HG03354 (cell line): ENCODE measurements around the gene SLCO2A1.

Experiments
- ATAC-seq: cut with Tn5 transposase; IDR thresholded peaks from one replicate; pipeline ENCODE4 v1.9.1; 2021; ENCODE audit warnings: mild to moderate bottlenecking; ENCODE audit not compliant: unreplicated experiment, poor library complexity, severe bottlenecking

Gene SLCO2A1

DNA sequence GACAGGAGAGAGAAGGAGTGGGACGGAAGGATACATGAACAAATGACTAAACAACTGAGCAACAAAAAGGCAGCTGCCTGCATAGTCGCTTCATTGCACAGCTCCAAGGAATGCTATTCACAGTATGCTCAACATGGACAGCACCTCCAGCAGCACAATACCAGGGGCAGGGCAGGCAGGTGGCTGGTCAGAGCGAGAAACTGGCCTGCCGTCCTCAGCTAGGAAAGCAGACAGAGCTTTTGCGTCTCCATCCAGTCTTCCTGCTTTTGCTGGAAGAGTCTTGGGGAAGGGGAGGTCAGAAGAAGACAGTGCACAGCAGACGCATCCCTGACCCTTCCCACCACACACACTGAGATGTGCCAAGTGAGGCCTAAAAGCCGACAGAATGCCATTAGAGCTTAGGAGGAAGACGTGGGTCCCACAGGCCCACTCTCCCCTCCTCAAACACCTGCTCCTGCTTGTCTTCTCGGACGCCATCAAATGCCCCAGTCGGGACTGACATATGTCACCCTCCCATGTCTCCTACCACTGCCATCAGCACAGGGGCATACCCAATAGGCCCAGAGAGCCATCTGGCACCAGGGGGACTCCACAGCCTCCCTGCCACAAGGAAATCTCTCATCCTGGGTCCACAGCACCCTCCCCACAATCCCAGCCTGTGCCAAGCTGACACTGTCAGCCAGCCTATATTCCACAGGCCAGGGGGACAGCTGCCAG lies 137.9 kb downstream of the SLCO2A1 start:
- ATAC-seq = no peak

DNA sequence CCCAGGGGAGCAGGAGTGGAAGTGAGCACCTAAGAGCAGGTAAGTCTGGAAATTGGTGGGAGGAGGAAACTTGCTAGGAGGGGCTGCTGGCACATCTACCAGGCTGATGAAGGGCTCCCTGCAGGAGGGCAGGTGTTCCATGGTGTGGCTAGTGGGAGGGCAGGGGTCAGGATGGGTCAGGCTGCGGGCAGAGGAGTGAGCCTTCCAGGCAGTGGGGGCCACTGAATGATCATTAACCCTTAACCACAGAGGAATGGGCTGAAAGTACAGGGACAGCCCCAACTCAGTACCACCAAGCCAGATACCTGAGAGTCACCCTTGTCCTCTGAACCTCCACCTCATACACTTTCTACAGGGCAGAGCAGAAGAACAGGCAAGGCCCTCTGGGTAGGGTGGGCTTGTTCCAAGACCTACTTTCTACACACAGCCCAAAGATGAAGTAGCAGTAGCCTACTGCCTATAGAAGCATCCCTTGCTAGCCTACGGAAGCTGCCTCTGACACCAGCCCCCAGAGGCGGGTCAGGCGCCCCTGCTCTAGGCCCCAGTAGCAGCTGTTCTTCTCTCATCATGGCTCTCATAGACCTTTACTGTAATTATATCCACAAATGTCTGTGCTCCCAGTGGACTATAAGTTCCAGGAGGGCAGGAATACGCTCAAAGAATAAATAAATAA lies 138.6 kb downstream of the SLCO2A1 start:
- no peak for ATAC-seq

DNA sequence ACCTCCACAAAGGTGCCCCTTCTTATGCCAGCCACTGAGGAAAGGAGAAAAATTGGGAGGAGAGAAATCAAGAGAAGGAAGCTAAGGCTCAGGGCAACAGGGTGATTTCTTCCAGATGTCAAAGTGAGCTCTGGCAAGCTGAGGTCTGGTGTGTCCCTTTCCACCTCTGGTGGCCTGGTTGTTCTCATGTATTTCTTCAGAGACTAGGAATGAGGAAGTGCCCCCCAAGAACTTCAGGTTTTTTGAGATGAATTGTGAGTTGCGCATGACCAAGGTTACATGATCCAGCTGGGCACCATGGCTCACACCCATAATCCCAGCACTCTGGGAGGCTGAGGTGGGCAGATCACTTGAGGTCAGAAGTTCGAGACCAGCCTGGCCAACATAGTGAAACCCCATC lies 139.7 kb downstream of the SLCO2A1 start:
- ATAC-seq = no peak

DNA sequence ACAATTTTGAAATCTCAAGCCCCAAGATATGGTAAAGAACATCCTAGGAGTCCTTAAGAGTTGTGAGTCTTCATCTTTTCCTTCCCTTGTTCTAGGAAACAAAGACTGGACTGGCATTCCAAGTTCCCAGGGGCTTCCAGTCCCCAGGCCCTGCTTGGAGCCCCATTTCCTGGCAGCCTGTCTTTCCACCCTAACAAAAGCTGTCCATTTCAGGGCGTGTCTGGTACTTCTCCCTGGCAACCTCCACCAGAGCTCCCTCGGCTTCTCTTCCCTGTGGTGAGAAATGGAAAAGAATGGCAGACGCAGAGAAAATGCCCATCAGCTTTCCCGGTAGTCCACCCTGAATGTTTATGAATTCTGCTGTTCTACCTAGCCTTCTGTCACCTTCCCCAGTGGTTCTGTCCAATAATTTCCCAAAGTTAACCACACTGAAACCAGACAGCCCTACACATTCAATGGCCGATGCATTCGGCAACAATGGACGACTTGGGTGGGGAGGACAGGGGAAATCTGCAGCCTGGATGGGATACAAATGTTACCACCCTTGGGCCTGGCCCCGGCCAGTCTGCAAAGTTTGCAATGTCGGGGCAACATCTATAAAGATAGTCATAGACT lies 140.9 kb downstream of the SLCO2A1 start:
- no peak for ATAC-seq

DNA sequence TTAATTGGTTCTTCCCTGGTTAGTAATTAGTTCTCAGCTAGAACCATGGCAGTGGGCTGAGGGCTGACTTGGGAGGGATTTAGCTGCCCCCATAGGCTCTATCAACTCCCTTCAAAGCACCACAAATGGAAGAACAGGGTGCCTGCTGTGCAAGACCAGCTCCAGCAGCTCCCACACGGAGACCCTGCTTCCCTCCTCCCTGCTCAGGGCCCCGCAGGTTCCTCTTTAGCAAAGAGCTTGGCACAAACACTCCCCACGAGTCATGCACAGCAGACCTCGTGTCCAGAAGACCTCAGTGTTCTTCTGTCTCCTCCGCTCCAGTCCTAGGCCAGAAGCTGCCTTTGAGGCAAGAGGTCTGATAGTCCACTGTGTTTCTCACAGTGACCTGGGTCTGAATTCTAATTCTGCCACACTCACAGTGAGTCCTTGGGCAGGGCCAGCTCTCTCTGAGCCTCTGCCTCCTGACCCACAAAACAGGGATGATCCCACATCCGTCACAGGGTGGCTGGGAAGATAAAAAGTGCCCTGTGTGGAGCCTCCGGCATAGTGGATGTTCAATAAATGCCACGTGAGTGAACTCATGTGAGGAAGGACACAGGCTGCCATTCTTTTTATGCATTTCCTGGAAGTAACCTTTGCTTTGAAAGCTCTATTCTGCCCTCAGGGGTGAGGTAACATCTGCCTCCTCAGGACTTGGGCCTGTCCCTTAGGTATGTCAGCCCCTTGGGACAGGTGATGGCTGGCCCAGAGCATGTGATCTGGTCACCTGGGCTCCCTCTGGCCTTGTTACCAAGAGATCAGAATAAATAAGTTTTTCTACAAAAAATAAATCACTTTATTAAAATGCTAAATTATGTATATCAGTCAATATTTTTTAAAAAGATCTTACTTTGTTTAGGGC lies 141.7 kb downstream of the SLCO2A1 start:
- ATAC-seq = no peak

DNA sequence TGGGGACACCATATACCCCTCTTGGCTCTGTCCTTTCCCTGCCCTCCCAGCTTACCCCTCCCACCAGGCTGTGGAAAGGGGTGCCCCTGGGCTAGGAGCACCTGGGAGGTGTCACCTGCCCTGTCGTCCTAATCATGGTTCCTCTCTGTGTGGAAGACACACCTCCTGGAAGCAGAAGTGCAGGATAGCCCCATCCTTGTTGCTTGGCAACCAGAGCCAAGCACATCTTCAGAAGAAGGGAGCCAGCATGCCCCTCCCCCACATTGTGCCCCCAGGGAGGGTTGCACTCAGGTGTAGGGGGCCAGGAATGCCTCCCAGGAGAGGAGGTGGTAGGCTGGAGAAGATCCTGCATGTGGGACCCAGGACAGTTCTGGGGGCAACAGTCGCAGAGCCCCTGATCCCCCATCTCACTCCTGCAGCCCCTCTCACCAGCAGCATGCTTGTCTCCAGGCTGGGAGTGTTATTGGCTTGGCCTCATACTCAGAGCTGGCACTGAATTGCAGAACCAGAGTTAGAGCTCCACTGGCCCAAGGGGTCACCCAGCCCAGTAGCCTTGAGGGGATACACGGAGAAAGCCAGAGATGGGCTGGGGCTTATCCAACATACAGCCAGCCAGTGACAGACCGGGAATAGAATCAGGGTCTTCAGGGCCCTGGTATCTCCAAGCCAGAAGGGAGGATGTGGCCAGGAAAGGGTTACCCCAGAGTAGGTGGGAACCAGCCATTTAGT lies 142.5 kb downstream of the SLCO2A1 start:
- no peak for ATAC-seq

DNA sequence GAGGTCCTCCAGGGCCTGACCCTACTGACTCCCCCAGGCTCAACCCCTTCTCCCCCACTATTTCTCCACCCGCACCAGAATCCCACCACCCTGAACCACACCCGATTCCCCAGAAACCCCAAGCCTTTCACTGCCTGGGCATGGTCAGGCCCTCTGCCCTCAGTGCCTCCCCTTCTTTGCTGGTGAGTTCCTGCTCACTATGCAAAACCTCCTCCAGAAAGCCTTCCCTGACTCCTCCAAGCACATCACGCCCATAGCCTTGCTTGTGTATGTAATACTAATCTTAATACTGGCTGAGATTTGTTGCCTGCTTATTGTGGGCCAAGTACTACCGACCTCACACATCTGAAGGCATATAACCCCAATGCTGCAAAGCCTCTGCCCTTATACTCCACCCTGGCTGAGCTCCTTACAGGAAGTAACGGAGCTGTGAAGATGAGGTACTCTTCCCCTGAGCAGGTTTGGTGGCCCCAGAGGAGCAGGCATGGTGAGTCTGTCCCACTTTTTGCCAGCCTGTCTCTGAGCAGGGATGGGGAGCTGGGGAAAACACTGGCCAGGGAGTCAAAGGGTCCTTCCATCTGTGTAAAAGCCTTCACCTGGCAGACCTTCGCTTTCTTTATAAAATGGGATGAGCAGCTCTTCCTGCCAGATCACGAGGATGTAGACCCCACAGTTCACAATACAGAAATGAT lies 143.5 kb downstream of the SLCO2A1 start:
- no peak for ATAC-seq

DNA sequence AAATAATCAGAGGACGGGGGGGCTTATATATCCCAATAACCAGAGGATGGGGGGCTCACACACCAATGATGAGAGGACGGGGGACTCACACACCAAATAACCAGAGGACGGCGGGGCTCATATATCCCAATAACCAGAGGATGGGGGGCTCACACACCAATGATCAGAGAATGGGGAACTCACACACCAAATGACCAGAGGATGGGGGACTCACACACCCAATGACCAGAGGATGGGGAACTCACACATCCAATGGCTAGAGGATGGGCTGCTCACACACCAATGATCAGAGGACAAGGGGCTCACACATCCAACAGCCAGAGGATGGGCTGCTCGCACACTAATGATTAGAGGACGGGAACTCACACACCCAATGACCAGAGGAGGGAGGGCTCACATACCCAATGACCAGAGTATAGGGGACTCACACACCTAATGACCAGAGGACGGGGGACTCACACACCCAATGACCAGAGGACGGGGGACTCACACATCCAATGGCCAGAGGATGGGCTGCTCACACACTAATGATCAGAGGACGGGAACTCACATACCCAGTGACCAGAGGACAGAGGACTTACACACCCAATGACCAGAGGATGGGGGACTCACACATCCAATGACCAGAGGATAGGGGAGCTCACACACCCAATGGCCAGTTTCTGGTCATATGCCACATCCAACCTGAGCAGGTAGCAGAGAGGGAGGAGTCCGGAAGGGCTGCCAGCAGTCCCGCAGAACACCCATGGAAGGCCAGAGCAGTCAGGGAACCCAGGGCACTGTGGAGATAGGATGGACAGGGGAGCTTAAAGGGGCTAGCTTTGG lies 144.6 kb downstream of the SLCO2A1 start:
- no peak for ATAC-seq

DNA sequence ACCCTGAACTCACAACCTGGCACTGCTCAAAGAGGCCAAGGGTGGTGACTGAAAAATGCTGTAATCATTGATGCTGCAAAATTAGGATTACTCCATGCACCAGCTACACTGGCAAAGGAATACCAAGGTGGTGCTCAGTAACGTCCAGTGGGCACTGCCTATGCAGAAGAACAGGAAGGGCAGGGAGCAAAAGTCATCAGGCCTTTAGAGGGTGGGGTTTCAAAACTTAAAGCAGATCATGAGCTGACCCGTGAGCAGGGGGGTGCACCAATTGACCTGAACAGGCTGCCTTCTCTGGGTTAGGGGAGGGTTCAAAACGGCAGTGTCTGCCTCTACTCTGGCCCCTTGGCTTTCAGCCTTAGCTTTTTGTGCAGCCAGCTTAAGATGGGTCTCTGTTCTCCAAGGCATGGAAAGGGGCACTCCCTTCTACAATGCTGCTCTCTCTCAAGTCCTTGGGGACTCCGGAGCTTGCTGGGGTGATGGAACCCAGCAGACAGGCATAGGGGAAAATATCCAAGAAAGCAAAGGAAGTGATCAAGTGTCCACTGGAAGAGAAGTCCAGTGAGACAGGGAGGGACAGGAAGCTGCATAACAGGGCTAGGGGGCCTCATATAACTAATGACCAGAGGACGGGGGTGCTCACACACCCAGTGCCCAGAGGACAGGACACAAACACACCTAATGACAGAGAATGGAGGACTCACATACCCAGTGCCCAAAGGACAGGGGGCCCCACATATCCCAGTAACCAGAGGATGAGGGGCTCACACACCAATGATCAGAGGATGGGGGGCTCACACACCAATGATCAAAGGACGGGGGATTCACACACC lies 145.5 kb downstream of the SLCO2A1 start:
- ATAC-seq = no peak

DNA sequence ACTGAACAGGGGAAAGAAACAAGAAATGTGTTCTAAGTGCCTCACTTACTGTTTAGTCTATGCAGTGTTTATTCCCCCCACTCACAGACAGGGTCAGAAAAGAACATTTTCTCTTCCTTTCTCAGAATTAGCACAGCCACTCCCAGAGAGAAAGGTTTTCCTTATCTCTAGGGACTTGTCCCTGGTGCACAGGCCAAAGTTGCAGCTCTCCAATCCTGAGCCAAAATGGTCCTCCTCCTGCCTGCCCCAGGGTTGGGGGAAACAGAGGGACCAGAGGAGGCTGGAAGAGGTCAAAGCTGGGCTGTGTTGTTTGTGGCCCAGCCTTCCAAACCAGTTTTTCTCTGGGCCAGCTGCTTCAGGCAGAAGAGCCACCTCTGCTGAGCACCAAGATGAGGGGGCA lies 146.1 kb downstream of the SLCO2A1 start:
- ATAC-seq = no peak

DNA sequence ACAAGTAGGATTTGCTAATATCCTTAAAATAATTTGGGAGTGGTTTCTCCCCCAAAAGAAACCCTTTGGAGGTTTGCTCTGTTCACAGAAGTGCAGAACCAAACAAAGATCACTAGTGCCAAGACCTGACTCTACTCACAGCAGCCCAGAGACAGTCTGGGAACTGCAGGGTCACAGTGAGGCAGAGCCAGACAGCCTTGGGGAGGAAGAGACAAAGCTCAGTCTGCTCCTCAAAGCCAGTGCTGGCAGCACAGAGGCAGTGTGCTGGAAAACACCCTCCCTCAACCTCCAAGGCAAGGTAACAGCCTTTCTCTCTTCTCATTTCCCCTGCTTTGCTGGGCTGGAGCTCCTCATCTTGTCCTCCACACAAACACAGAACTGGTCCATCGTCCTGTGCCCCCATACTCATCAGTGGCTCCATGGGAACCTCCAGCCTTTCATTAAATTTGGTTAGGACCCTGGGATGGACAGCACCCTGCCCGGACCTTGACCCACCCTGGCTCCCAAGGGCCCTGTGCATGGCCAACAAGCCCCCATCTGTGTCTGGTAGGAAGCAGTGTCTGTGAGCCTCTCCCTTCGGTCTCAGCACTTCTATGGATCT lies 146.6 kb downstream of the SLCO2A1 start:
- ATAC-seq = no peak

DNA sequence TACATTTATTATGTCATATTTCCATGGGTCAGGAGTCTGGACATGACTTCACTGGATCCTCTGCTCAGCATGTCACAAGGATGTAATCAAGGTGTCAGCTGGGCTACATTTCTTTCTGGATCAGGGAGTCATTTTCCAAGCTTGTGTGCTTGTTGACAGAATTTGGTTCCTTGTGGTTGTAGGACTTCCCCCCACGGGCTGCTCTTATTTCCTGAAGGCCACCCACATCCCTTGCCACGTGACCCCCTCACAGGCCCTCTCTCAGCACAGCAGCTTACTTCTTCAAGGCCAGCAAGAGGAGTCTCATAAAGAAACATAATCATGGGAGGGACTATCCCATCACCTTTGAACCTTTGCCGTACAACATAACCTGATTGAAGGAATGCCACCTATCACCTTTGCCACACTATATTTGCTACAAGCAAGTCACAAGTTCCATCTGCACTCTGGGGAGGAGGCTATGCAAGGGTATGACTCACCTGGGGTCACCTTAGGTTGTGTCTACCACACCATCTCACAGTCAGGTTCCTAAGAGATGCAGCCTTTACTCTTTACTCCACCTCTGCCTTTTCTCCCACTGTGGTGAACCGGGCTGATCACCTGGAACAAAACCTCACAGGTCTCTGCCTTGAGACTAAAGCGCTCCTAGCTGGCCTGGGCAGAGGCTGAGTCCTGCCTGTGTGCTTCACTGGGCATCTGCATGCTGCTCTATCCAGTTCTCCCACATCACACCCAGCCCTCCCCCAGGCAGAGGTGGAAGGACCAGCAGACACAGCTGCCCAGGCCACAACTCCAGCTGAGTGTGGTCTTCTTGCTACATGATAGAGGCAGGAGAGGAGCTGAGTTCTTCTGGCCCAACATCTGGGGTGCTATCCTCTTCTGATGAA lies 147.5 kb downstream of the SLCO2A1 start:
- no peak for ATAC-seq

DNA sequence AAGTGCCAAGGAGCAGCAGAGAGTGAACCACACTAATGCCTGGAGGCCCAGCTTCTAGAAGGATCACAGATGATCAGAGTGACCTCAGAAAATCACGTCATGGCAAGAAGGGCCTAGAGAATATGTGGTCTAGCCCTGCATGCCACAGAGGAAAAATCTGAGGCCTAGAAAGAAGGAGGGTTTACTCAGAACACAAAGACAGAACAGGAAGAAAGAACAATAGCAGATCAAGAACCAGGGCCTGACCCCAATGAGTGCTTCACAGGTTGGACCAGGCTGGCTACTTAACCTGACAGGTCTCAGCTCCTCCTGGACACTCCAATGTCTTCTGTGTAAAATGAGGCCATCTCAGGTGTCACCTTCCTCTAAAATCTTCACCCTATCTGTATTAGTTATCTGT lies 148.2 kb downstream of the SLCO2A1 start:
- ATAC-seq = no peak

DNA sequence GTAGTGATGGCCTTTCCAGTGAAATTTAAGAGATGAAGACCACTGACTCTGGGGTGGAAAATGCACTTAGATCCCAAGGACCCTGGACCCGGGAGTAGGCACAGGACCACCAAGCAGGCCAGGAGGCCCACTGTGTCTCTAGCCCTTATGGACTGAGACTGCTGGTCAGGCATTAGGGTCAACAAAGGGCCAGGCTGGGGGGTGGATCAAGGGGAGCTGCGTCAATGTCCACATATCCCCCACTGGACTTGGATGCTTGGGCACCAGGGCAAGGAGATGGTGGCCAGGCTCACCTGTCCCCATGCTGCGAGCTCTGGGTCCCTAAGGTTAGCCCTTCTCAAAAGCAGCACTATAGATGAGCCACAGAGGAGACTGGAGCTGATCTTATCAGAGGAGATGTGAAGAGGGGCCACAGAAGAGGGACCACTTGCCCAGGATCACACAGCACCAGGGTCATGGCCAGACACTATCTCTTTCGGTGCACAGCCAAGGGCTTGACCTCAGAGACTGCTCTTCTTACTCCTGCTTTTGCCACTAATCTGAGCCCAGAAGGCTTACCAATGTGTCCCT lies 148.8 kb downstream of the SLCO2A1 start:
- no peak for ATAC-seq

DNA sequence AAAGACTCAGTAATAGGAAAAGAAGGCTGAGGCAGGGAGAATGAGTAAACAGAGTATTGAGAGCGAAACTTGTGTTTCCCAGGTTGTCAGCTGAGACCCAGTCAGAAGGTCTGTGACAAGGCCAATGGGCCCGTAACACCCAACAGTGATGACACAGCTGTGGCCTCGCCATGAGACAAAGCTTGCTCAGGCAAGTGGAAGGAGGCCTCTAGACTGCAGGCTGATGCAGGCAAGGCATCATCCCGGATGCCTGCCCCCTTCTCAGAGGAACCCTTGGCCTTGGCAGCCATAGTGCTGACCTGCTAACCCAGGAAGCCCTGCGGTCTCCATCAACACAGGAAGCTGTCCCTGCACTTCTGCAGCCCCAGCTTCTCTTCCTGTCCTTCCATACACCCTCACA lies 149.4 kb downstream of the SLCO2A1 start:
- ATAC-seq = no peak

DNA sequence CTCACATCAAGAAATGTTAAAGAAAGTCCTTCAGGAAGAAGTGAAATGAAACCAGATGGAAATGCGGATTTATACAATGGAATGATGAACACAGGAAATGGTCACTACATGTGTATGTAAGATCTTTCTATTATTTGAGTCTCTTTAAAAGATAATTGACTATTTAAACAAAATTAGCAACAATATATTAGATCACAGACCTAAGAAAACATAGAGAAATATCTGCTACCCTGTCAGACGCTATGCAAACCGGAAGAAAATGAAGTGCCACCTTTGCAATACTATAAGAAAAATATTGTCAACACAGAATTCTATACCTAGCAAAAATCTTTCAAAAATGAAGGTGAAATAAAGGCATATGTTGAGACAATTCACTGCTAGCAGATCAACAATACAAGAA lies 151.2 kb downstream of the SLCO2A1 start:
- no peak for ATAC-seq
